ENCODE results near the gene DAPK2. TPM values are rescaled to one million over a fixed set of nuclear protein-coding genes. Genes with fewer than 3 reads are reported as not detected.

DAPK2 gene
- total RNA-seq, 2 donors from 2014 or later, result 13.8 to 40.4 TPM

GRCh38 chr15:63971904-63972303 lies 74.4 kb downstream of the DAPK2 start:
- Histone ChIP-seq H3K4me3 (no peak overlapping the region), H3K4me1 (replicated peaks) (no peaks in the 10 kb centered on the region), H3K36me3 (no peaks in the 10 kb centered on the region), H3K9me3 (no peaks in the 10 kb centered on the region), H3K27me3 (replicated peaks; ENCODE audit: insufficient read depth) (no peaks in the 10 kb centered on the region), H3K27ac (no peak overlapping the region)
- intact Hi-C loops (cut with DNase I), result no loop called here
- no peak for DNase-seq (ENCODE audit: low spot score)
- 93% methylated on average over 1 of the region's 1 CpG for WGBS
- TF ChIP-seq CTCF (IDR thresholded peaks at IDR 0.05) (no peak), POLR2A (IDR thresholded peaks at IDR 0.05) (no peak), POLR2AphosphoS5 (IDR thresholded peaks at IDR 0.05) (no peak)

- H3K36me3 ChIP-seq, result no peaks in the 10 kb centered on the region
- H3K4me3 ChIP-seq, result no peak overlapping the region
- intact Hi-C loops (cut with DNase I), result no loop called here
- WGBS, result 76% methylated on average over 2 of the region's 2 CpGs
- TF ChIP-seq POLR2A (IDR thresholded peaks at IDR 0.05) (no peak), POLR2AphosphoS5 (IDR thresholded peaks at IDR 0.05) (no peak), CTCF (IDR thresholded peaks at IDR 0.05) (no peak)
- H3K9me3 ChIP-seq, result no peaks in the 10 kb centered on the region
- DNase-seq (ENCODE audit: low spot score), result no peak
- H3K4me1 ChIP-seq (replicated peaks), result no peaks in the 10 kb centered on the region
- no peak overlapping the region for H3K27ac ChIP-seq
- no peaks in the 10 kb centered on the region for H3K27me3 ChIP-seq (replicated peaks; ENCODE audit: insufficient read depth)
Measured at GRCh38 chr15:63971427-63971805, 74.9 kb downstream of the DAPK2 start.

- intact Hi-C loops (cut with DNase I), result no loop called here
- Histone ChIP-seq H3K9me3 (no peaks in the 10 kb centered on the region), H3K27me3 (replicated peaks; ENCODE audit: insufficient read depth) (no peaks in the 10 kb centered on the region), H3K27ac (no peak overlapping the region), H3K4me1 (replicated peaks) (no peaks in the 10 kb centered on the region), H3K36me3 (no peaks in the 10 kb centered on the region), H3K4me3 (no peak overlapping the region)
- no peak for DNase-seq (ENCODE audit: low spot score)
- TF ChIP-seq POLR2AphosphoS5 (IDR thresholded peaks at IDR 0.05) (no peak), POLR2A (IDR thresholded peaks at IDR 0.05) (no peak), CTCF (IDR thresholded peaks at IDR 0.05) (no peak)
- WGBS, result 46% methylated on average over 3 of the region's 3 CpGs
Measured at GRCh38 chr15:63970621-63971426, 75.5 kb downstream of the DAPK2 start.

- H3K9me3 ChIP-seq, result no peaks in the 10 kb centered on the region
- 97% methylated on average over 2 of the region's 2 CpGs for WGBS
- no peaks in the 10 kb centered on the region for H3K4me1 ChIP-seq (replicated peaks)
- intact Hi-C loops (cut with DNase I), result no loop called here
- no peak for DNase-seq (ENCODE audit: low spot score)
- H3K27me3 ChIP-seq (replicated peaks; ENCODE audit: insufficient read depth), result no peaks in the 10 kb centered on the region
- no peak overlapping the region for H3K27ac ChIP-seq
- H3K4me3 ChIP-seq, result no peak overlapping the region
- no peaks in the 10 kb centered on the region for H3K36me3 ChIP-seq
- no peak for TF ChIP-seq CTCF (IDR thresholded peaks at IDR 0.05)
- no peak for TF ChIP-seq POLR2AphosphoS5 (IDR thresholded peaks at IDR 0.05)
- no peak for TF ChIP-seq POLR2A (IDR thresholded peaks at IDR 0.05)
Measured at GRCh38 chr15:63969652-63970421, 76.4 kb downstream of the DAPK2 start.
